Neural crest cell (in vitro differentiated cells): ENCODE results near the gene PISD. TPM values are rescaled to one million over a fixed set of nuclear protein-coding genes. Genes with fewer than 3 reads are reported as not detected.

Experiments
- DNase-seq: peaks from one replicate; pipeline ENCODE4 v3.0.0; 2021; ENCODE audit warnings: low read depth, mixed read lengths, low spot score
- H3K27ac Mint-ChIP-seq: one replicate; pipeline ENCODE4 v1.8.0; 2021; ENCODE audit warnings: mild to moderate bottlenecking, mixed read lengths; ENCODE audit not compliant: unreplicated experiment
- H3K27me3 Mint-ChIP-seq: 2 replicates; pipeline ENCODE4 v1.8.0; 2021; ENCODE audit warnings: low read depth, mild to moderate bottlenecking, mixed read lengths
- H3K36me3 Mint-ChIP-seq: 2 replicates; pipeline ENCODE4 v1.8.0; 2021; ENCODE audit warnings: low read depth, mild to moderate bottlenecking, mixed read lengths
- H3K4me1 Mint-ChIP-seq: 2 replicates; pipeline ENCODE4 v1.8.0; 2021; ENCODE audit warnings: mixed read lengths
- H3K4me3 Mint-ChIP-seq: one replicate; pipeline ENCODE4 v1.8.0; 2021; ENCODE audit warnings: mild to moderate bottlenecking, mixed read lengths
- H3K9me3 Mint-ChIP-seq: 2 replicates; pipeline ENCODE4 v1.8.0; 2021; ENCODE audit warnings: mixed read lengths
- microRNA-seq: library from miRNA; unstranded; fragments of <30 nt; microRNA quantifications from one replicate; pipeline ENCODE4, GENCODE V29; 2020
- total RNA-seq: library from RNA; stranded (reverse); gene quantifications from 2 replicates; pipeline ENCODE4 v1.2.1, GENCODE V29; 2021
- TF ChIP-seq, protein P1 (sequence below): fragments of 200-600 bp; sonication (generic); conservative IDR thresholded peaks from 2 replicates; pipeline ENCODE4 v1.5.0; 2021; ENCODE audit warnings: antibody characterized with exemption, mild to moderate bottlenecking

PISD gene
- total RNA-seq, 1 donor from 2014 or later: 29.0 TPM

DNA sequence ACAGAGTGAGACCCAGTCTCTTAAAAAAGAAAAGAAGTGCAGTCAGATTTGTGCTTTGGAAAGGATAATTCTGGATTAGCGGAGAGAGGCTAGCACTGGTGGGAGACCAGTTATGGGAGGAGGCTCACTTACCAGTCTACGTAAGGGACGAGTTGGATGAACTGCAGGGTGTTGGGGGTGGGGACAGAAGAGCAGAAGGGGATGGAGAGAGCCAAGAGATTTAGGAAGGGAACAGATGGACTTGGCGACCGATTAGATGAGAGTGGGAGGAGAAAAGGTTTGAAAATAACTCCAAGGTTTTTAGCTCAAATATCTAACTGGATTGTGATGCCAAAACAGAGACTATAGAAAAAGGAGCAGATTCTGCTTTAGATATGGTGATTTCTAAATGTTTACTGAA lies 84.3 kb downstream of the PISD start:
- no peak overlapping the region for H3K27ac Mint-ChIP-seq
- TF ChIP-seq, protein P1, sequence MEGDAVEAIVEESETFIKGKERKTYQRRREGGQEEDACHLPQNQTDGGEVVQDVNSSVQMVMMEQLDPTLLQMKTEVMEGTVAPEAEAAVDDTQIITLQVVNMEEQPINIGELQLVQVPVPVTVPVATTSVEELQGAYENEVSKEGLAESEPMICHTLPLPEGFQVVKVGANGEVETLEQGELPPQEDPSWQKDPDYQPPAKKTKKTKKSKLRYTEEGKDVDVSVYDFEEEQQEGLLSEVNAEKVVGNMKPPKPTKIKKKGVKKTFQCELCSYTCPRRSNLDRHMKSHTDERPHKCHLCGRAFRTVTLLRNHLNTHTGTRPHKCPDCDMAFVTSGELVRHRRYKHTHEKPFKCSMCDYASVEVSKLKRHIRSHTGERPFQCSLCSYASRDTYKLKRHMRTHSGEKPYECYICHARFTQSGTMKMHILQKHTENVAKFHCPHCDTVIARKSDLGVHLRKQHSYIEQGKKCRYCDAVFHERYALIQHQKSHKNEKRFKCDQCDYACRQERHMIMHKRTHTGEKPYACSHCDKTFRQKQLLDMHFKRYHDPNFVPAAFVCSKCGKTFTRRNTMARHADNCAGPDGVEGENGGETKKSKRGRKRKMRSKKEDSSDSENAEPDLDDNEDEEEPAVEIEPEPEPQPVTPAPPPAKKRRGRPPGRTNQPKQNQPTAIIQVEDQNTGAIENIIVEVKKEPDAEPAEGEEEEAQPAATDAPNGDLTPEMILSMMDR: no peak

GRCh38 chr22:31575190-31575589 lies 86.8 kb downstream of the PISD start:
- Mint-ChIP-seq H3K4me3 (no peak overlapping the region), H3K27me3 (no peaks in the 10 kb centered on the region), H3K36me3 (peaks cover 3% of the 10 kb centered on the region), H3K9me3 (no peaks in the 10 kb centered on the region), H3K4me1 (no peaks in the 10 kb centered on the region), H3K27ac (no peak overlapping the region)
- TF ChIP-seq, protein P1: no peak
- DNase-seq: no peak

More for the DNA sequence above, 84.3 kb downstream of the PISD start:
- Mint-ChIP-seq H3K4me3 (no peak overlapping the region), H3K4me1 (no peaks in the 10 kb centered on the region), H3K9me3 (no peaks in the 10 kb centered on the region), H3K27me3 (no peaks in the 10 kb centered on the region), H3K36me3 (peaks cover 3% of the 10 kb centered on the region)
- no peak for DNase-seq

DNA sequence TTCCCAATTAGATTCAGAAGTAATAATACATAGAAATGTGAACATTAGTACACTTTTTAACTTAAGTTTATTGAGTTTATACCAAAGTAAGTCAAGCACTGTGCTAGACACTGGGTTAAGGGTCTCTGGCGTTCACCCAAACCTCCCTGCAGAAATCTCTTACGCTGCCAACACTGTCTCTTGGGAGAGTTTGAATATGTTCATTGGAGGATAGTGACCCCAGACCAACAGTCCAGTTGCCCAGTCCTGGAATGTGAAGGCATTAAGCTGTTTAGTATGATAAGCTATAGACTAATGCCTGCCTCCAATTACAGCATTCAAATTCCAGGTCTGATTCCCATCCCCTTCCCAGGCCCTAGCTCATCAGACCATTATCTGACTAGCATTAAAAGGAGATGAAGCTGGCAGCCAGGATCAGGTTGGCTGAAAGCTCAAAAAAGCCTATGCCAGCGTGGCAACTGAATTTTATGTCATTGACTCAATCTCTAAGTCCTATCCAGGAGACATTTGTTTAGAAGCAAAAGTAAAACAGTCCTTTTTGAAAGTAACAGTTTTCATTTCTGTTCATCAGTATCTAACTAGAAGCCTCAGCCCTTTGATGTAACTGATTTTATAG lies 87.9 kb downstream of the PISD start:
- Mint-ChIP-seq H3K27ac (no peak overlapping the region), H3K4me1 (no peaks in the 10 kb centered on the region), H3K9me3 (no peaks in the 10 kb centered on the region), H3K4me3 (no peak overlapping the region), H3K36me3 (peaks cover 3% of the 10 kb centered on the region), H3K27me3 (no peaks in the 10 kb centered on the region)
- no peak for DNase-seq
- TF ChIP-seq, protein P1: no peak

GRCh38 chr22:31572939-31573338 lies 89.1 kb downstream of the PISD start:
- Mint-ChIP-seq H3K27ac (no peak overlapping the region), H3K27me3 (no peaks in the 10 kb centered on the region), H3K36me3 (peaks cover 3% of the 10 kb centered on the region), H3K4me1 (no peaks in the 10 kb centered on the region), H3K4me3 (no peak overlapping the region), H3K9me3 (no peaks in the 10 kb centered on the region)
- DNase-seq: no peak
- TF ChIP-seq, protein P1: no peak

- H3K9me3 Mint-ChIP-seq: no peaks in the 10 kb centered on the region
- no peak overlapping the region for H3K4me3 Mint-ChIP-seq
- TF ChIP-seq, protein P1: no peak
- DNase-seq: no peak
- no peaks in the 10 kb centered on the region for H3K27me3 Mint-ChIP-seq
- H3K36me3 Mint-ChIP-seq: no peaks in the 10 kb centered on the region
- H3K4me1 Mint-ChIP-seq: no peaks in the 10 kb centered on the region
- no peak overlapping the region for H3K27ac Mint-ChIP-seq
Observed at GRCh38 chr22:31569126-31569525, 92.9 kb downstream of the PISD start.

Small RNA genes lying within 50 kb of the gene (microRNA-seq; reads per million reads assigned to microRNA genes)
- gene MIR7109: 1.8 reads per million

Other genes starting within 250 kb of the PISD start
- 47.4 and 48.1 TPM in 2 replicates for gene EIF4ENIF1, start 172.4 kb downstream of the PISD start, total RNA-seq
- gene SFI1, start 165.7 kb downstream of the PISD start, total RNA-seq: 67.3 and 73.1 TPM in 2 replicates
- gene PRR14L, start 87.9 kb upstream of the PISD start, total RNA-seq: 74.9 and 77.0 TPM in 2 replicates
- gene DEPDC5, start 91.8 kb upstream of the PISD start, total RNA-seq: 39.5 and 40.6 TPM in 2 replicates